Stimulated activated CD4-positive, alpha-beta T cell treated with anti-CD3 and anti-CD28 coated beads, Interleukin-12 subunit alpha, Interleukin-12 subunit beta, amount 100 ng/mL, for 4 hours (primary cell): ENCODE measurements around the gene TMEM233.
"Not testable (repeated sequence)": the region's sequence is repeated elsewhere in the genome, so short reads cannot be mapped to it uniquely, and the experiment has no call there.

Experiments
- DNase-seq: peaks from one replicate; pipeline ENCODE4 v3.0.0-alpha.2; 2020

Gene TMEM233

DNA sequence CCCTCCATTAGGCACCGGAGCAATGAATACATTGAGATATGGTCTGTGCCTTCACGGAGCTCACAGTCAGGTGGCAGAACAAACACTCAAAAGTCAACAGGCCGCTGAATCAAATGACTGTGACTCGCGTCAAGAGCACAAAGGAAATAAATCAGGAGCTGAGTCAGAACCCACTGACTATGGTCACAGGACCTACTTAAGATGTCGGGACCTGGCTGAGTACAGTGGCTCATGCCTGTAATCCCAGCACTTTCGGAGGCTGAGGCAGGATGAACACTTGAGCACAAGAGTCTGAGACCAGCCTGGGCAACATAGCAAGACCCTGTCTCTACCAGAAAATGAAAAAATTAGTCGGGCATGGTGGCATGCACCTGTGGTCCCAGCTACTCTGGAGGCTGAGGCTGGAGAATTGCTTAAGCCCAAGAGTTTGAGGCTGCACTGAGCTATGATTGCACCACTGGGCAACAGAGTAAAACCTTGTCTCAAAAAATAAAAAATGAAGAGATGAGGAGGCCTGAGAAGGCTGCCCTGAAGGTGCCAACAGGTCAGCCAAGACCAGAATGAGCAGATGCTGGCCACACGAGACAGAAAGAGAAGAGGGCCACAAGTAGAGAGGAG is 19.9 kb downstream of the TMEM233 start:
- no peak for DNase-seq

DNA sequence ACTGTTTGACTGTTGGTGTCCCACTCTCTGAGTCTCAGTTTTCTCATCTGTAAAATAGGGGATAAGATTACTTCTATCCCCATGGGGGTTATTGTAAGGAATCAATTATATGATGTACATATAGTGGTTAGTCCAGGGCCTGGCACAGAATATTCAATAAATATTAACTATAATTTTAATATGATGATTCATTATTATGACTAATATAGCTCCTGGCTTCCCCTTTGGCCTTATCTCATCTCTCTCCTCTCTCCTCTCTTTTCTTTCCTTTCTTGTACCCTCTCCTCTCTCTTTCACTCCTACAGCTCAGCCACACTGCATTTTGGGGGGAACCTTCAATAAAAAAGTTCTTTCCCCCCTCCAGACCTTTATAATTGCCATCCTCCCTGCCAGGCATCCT is 21.1 kb downstream of the TMEM233 start:
- DNase-seq = no peak

DNA sequence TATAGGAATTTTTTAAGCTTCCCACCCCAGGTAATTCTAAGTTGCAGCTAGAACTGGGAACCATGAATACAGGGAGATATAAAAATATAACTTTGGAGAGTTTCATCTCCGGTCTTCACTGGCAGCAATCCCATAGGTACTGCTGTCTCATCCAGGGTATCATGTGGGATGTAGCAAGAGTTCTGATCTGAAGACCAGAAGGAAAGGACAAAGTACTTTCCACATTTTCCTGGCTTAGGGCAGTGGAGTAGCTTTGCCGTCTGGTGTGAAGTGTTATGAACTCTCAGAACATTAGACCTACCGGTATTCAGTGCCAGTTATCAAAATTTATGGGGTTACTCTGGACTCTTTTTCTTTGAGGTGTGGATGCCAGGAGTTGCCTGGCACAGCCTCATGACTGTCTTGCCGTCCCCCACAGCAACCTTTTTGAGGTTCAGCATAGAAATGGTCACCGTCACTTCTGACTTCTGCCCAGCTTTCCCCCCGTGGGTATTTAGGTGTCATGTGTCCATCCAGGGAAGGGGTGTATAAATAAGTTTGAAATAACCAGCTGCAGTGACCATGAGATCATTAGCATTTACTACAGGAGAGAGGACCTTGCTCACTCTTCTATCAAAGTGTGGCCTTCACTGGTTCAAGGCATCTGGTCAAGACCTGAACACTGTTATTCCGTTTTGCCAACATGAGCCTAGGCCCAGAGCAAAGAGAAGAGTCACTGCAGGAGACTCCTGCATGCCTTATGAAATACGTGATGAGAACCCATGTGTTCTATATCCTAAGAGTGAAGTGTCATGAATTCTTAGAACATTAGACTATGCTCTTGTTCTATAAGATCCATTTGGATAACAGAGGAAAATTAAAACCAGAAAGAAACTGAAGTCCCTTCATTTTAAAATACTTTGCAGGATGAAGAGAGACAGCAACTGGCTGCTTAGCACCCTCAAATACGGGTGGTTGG is 22.2 kb downstream of the TMEM233 start:
- no peak for DNase-seq

DNA sequence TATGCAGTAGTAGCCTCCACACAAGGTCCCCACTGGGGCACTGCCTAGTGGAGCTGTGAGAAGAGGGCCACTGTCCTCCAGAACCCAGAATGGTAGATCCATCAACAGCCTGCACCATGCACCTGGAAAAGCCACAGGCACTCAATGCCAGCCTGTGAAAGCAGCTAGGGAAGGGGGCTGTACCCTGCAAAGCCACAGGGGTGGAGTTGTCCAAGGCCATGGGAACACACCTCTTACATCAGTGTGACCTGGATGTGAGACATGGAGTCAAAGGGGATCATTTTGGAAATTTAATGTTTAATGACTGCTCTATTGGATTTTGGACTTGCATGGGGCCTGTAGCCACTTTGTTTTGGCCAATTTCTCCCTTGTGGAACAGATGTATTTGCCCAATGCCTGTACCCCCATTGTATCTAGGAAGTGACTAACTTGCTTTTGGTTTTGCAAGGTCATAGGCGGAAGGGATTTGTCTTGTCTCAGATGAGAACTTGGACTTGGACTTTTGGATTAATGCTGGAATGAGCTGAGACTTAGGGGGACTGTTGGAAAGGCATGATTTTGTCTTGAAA is 24.8 kb downstream of the TMEM233 start:
- not testable (repeated sequence) for DNase-seq

DNA sequence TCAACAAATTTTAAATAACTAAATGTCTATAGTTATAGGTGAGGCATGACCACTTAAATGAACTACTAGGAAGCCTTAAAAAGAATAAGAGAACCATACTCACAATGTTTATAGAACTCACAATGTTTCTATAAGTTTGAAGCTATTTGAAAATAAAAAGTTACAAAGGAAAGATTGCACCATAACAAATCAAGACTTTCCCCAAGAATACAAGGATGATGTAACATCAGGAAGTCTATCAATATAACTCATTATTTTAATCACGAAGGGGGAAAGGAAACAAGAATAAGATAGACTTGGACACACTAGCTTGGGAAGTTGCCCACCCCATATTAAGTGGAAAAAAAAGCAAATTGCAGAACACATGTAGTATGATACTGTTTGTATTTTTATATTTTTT is 26.9 kb downstream of the TMEM233 start:
- DNase-seq = no peak

DNA sequence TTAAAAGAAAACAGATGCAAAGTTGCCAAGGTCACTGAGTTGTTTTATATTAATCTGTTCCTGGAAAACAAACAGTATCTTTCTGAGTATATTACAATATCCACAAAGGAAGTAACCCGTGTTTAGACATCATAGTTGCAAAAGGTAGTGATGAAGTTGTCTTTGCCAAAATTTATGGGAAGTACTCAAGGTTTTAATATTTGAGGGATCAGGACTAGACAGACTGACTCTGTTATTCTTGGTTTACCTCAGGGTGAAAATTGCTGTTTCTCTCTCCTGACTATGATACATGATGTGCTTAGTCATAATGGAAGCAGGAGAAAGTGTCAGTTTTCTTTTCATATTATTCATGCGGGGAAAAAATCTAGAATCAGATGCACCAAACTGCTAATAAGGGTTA is 28.3 kb downstream of the TMEM233 start:
- no peak for DNase-seq

DNA sequence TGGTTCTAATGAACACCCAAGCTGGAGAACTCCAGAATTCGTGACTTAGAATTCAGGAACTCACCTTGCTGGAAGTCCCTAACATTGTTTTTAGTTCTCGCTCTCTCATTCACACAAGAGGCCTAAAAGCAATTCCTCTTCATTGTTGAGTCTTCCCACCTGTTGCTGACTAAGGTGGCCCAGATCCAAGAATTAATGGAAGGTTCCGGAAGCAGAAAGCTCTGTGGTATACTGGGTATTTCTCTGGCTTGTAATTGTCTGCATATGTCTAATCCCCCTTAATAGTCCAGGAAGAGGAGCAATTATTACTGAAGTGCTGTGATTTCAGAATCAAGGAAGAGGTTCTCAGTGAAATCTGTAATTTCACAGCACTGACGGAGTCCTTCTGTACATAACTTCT is 31.4 kb downstream of the TMEM233 start:
- no peak for DNase-seq

DNA sequence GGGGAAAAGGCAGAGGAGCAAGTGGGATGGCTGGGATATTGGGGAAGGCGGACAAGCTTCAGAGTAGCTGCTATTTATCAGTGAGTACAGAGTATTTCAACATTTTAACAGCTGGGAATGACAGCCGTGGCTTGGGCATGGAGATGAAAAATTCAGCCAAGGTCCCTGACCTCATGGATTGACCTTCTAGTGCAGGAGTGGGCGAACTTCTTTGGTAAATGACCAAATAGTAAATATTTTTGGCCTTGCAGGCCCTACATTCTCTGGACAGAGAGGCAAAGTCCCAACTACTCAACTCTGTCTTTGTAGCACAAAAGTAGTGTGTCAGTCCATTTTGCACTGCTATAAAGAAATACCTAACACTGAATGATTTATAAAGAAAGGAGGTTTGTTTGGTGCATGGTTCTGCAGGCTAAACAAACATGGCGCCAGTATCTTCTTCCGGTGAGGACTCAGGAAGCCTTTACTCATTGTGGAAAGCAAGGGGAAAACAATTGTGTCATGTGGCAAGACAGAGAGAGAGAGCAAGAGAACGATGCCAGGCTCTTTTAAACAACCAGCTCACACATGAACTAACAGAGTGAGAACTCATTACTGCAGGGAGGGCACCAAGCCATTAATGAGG is 33.6 kb downstream of the TMEM233 start:
- no peak for DNase-seq

DNA sequence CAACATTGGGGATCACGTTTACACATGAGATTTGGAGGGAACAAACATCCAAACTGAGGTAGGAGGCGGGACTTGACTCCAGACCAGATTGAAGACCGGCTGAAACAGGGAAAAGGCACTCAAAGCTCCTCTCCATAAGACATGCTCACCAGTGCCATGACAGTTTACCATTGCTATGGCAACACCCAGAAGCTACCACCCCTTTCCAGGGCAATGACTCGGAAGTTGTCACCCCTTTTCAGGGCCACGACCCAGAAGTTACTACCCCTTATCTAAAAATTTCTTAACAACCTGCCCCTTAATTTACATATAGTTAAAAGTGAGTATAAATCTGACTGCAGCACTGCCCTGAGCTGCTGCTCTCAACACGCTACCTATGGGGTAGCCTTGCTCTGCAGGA is 34.1 kb downstream of the TMEM233 start:
- DNase-seq = no peak

DNA sequence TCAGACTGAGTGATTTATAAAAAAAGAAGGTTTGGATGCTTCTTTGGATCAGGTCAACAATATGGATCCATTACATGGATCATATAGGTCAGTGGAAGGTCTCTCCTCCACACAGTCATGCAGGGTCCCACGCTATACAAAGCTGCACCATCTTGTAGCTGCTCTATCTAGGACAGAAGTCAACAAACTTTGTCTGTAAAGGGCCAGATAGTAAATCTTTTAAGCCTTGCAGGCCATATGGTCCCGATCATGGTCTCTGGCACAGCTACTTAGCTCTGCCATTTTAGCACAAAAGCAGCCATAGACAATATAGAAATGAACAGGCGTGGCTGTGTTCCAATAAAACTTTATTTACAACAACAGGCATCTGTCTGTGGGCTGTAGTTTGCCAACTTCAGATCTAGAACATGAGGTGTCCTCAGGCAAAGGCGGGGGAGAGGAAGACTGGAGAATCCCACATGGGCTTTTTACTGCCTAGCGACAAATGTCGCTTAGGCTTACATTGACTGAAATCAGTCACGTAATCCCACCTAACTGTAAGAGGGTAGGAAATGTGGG is 36.7 kb downstream of the TMEM233 start:
- no peak for DNase-seq

DNA sequence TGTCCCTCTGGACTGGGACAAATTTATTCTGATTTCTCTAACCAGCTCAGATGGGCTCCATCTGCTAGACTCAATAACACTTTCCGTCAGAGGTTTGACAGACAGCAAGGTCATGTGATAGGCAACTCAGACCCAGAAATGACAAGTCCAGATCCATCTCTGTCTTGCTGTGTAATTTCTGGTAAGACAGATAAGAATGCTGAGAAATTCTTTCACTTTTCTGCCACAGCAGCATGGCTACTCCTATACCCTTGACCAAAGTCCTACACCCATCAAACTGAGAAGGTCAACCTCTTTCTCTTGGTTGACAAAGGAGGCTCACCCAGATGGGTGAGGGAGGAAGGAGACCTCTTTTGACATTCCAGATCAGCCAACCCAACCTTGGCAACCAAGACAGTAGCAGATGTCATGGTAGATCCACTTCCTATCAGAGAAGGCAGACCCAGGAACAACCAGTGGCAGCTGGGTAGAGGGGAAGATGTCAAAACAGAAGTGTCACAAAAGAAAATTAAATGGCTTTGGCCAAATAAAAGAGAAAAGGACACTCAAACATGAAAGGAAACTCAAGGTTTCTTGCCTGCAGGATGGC is 37.5 kb downstream of the TMEM233 start:
- no peak for DNase-seq

DNA sequence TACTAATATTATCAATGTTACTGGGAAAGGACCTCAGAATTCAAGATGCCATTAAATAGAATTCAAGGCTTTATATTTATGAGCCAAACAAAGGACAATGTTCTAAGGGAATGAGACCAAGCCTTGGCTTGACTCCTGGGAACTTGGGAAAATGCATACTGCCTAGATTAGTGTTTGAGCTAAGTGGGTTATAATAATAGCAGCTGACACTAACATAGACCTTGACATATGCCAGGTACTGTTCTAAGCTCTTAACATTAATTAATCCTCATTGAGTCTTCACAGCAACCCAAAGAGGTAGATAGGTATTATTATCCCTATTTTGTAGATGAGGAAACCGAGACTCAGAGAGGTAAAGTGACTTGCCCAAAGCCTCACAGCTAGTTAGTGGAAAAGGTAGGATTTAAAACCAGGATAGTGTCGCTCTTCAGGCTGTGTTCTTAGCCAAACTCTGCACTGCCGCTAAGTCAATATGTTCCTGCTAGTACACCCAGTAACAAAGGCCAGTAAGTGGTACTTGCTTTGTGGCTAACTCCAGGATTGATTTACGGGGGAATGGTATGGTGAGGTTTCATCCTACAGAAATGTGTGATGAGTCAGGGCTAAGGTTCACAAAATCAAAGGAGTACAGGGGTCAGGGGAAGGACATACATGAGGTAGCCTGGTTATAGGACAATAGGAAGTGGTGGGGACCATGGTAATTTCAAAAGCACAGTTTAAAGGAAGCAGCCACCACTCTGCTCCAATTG is 38.5 kb downstream of the TMEM233 start:
- no peak for DNase-seq

DNA sequence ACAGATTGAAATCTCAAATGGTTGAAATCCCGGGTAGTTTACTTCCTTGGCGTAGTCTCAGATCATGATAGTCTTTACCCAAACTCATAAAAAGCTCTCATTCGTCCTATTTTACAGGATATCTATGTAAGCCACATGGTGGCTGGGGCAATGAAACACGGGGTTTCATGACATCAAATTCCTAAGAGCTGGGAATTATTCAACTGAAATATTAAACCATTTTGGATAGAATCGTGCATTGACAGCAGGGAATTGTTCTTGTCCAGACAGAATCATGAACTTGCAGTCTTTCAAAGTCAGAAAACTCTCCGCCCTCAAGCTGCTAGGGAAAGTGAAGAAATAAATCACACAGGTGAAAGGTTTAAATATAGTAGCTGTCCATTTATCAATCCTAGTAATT is 41.2 kb downstream of the TMEM233 start:
- DNase-seq = no peak

DNA sequence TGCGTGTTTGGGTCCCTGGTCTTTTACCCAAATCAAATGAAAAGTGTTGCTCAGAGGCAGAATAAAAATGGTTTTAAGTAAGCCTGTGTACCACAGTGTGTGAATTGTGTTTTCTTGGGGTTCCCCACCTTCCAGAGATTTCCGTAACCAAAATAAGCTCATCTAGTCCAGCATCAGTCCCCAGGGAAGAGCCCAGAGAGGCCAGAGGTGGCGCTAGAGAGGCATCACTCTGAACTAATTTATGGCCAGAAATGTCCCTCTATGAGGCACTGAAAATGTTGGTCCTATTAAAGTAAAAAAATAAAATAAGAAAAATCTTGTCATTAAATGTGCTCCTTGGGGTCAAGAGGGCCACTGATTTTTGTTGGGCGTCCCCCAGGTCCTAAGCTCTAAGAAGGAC is 49.4 kb downstream of the TMEM233 start:
- no peak for DNase-seq

DNA sequence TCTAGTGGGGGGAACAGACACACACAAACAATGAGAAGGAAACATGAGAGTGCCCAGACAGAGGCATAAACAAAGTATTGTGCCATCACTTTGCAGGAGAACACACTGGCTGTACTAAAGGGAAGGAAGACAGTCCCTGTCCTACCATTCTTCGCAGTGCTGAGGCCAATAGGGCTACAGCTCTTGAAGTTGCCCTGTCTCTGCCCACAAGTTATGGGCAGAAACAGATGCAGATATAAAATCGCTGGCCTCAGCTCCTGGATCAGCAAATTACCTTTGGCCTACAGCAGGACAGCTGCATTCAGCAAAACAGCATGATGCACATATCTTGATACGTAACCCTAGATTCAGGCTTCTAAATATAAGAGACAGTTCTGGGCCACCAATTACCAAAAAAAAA is 51.4 kb downstream of the TMEM233 start:
- no peak for DNase-seq

DNA sequence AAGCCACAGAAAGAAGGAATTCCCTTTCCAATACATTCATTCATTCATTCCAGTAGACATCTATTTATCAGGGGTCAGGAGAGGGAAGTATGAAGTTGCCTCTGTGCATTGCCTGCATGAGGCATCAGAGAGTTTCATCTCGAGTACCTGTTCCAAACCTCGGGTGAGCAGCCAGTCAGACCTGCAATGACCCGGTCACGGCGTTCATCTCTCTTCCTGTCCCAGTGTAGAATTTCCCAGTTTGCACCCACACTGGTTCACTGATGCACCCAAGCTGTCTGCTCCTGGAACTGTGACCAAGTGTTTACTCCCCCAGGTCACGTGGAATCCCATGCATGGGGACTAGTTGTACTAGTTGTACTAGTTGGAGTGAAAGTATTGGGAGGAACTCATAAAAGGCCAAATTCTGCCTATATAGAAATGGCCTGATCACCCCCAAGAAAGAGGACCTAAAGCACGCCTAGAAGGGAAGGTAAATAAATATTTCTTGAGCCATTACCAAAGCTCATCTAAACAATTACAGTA is 52.0 kb downstream of the TMEM233 start:
- no peak for DNase-seq

DNA sequence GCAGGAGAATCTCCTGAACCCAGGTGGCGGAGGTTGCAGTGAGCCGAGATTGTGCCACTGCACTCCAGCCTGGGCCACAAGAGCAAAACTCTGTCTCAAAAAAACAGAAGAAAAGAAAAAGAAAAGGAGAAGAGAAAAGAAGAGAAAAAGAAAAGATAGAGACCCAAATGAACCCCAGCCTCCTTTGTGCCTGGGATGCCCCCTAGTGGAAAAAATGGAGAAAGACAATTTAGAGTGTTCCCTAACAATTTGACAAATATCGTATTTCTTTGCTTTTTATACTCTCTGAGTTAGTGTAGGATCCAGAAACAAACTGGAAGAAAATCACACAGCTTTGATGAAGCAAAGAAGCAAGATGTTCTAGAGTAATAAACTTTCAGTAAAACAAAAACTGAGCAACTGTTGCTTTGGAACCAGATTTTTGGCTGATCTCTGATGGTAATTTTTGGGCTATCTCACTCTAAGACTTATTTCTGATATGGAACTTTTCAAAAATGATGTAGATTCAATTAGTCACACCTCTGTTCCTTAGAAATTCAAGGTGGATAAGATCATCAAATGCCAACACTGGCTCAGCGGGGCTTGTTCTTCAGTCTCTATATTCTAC is 55.7 kb downstream of the TMEM233 start:
- DNase-seq = no peak

DNA sequence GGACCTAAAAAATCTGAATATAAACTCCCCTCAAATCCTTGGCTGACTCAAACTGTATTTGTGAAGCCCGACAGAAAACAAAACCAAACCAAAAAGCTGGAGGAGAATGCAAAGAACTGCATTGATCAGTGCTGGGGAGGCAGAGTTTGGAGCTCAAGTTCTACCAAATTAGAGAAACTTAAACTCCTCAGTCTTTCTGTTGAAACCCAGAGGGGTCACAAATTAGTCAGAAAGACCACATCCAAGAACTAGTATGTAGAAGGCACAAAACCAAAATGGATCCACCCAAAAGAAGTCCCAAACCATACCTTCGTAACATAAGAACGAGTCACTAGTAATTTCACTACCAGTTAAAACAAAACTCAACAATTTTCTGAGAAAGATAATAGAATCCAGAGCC is 59.1 kb downstream of the TMEM233 start:
- no peak for DNase-seq

DNA sequence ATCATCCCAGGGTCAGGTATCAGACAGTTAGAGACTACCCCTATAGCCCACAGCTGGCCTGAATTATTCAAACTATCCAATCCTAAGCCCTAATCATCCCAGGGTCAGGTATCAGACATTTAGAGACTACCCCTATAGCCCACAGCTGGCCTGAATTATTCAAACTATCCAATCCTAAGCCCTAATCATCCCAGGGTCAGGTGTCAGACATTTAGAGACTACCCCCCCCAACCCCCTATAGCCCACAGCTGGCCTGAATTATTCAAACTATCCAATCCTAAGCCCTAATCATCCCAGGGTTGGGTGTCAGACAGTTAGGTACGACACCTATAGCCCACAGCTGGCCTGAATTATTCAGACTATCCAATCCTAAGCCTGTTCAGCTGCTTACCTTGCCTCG is 63.4 kb downstream of the TMEM233 start:
- DNase-seq = not testable (repeated sequence)

DNA sequence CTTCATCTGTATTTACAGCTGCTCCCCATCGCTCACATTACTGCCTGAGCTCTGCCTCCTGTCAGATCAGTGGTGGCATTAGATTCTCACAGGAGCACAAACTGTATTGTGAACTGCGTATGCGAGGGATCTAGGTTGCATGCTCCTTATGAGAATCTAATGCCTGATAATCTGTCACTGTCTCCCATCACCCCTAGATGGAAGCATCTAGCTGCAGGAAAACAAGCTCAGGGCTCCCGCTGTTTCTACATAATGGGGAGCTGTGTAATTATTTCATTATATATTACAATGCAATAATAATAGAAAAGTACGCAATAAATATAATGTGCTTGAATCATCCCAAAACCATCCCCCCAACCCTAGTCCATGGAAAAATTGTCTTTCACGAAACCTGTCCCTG is 64.6 kb downstream of the TMEM233 start:
- DNase-seq = not testable (repeated sequence)

DNA sequence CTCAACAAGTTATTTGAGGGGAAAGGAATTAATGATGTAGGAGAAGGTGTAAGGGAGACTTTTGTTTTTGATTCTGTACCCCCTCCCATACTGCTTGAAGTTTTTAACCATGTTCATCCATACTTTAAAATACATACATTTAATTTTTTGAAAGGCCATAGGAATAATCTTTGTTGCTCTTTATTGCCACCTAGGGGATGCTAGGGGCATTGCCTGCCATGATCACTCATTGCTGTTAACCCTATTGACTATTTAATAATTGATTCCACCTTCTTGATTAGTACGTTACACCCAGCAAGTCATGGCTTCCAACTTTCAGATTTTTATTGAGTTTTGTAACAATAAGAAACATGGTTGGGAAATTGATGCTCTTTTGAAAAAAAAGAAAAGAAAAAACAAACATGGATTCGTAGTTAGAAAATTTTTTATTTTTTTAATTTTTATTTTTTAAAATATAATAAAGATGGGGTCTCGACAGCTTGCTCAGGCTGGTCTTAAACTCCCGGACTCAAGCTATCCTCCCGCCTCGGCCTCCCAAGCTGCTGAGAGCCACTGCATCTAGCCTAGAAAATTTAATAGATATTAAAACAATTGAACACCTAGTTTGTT is 65.8 kb downstream of the TMEM233 start:
- peak; percentile 28 for DNase-seq
